Endothelial cell of umbilical vein (primary cell): ENCODE data around the gene IBA57. TPM values are rescaled to one million over a fixed set of nuclear protein-coding genes. Genes with fewer than 3 reads are reported as not detected.

Experiments used
- BruUV-seq: library from RNA; stranded (reverse); fragments of 400-500 nt; replicated peaks from 2 replicates; lab custom pipeline; 2021; lab: Mats Ljungman, UMichigan
- CTCF ChIA-PET: fragments of 300-600, 350-600 bp; sonication (Branson Sonifier 250); formaldehyde crosslinking; loops from one replicate; lab custom pipeline; 2021; ENCODE audit warnings: antibody characterized with exemption, inconsistent platforms; lab: Charles Lee
- POLR2A ChIA-PET: fragments of 300-600, 350-600 bp; sonication (Branson Sonifier 250); formaldehyde crosslinking; loops from one replicate; lab custom pipeline; 2021; ENCODE audit warnings: antibody characterized with exemption, inconsistent platforms; lab: Charles Lee
- DNase-seq: peaks from one replicate; pipeline ENCODE4 v3.0.0-alpha.2; 2011; ENCODE audit warnings: low read depth, low spot score
- FAIRE-seq: peaks from 2 replicates; lab custom pipeline; 2011; peaks lifted over from hg19 to GRCh38; lab: Jason Lieb, UNC
- H2AFZ ChIP-seq: 2 replicates; pipeline ENCODE4 v1.6.0; 2012; ENCODE audit warnings: low read depth, low read length, control low read depth, inconsistent platforms
- H3K27ac ChIP-seq: 2 replicates; pipeline ENCODE4 v1.5.1; 2011; ENCODE audit warnings: low read depth, mild to moderate bottlenecking, control low read depth, low read length, moderate library complexity; ENCODE audit not compliant: insufficient read depth
- H3K27me3 ChIP-seq, 2 experiments: 2 replicates each; pipeline versions ENCODE4 v1.6.0 to v1.6.1; 2011; ENCODE audit warnings: low read length in 2 of 2, mixed read lengths in 1 of 2; ENCODE audit not compliant: control insufficient read depth in 2 of 2, insufficient read depth in 2 of 2
- H3K36me3 ChIP-seq, 2 experiments: 2 replicates in 1 of 2; 3 replicates in 1 of 2; pipeline ENCODE4 v1.5.1; 2011; ENCODE audit warnings: low read length in 2 of 2, mild to moderate bottlenecking in 1 of 2, moderate library complexity in 1 of 2; ENCODE audit not compliant: control insufficient read depth in 2 of 2, insufficient read depth in 2 of 2; ENCODE audit errors: extremely low read depth in 1 of 2
- H3K4me1 ChIP-seq: 3 replicates; pipeline ENCODE4 v1.5.1; 2011; ENCODE audit warnings: mild to moderate bottlenecking, low read length; ENCODE audit not compliant: control insufficient read depth, insufficient read depth; ENCODE audit errors: extremely low read depth
- H3K4me2 ChIP-seq: 2 replicates; pipeline ENCODE4 v1.6.1; 2011; ENCODE audit warnings: low read length, control low read depth, mixed read lengths; ENCODE audit not compliant: insufficient read depth
- H3K4me3 ChIP-seq, 3 experiments: fragments of 200-600 bp in 1 of 3; sonication (generic), shearing (Covaris generic) in 1 of 3; replicated peaks in 1 of 3; 2 replicates each; pipeline ENCODE4 v1.5.1; 2011 to 2016; ENCODE audit warnings: control low read depth in 3 of 3, low read length in 3 of 3, mild to moderate bottlenecking in 2 of 3, inconsistent platforms in 1 of 3, low read depth in 1 of 3, moderate library complexity in 1 of 3; ENCODE audit not compliant: insufficient read depth in 1 of 3
- H3K79me2 ChIP-seq: 2 replicates; pipeline ENCODE4 v1.6.0; 2012; ENCODE audit warnings: low read length, inconsistent platforms; ENCODE audit not compliant: control insufficient read depth, insufficient read depth
- H3K9ac ChIP-seq: replicated peaks from 2 replicates; pipeline ENCODE3; 2011; ENCODE audit warnings: low read length, control low read depth; ENCODE audit not compliant: insufficient read depth; ENCODE audit errors: extremely low read depth
- H3K9me1 ChIP-seq: replicated peaks from 3 replicates; pipeline ENCODE4 v1.6.0; 2011; ENCODE audit warnings: mild to moderate bottlenecking, low read length; ENCODE audit not compliant: control insufficient read depth, insufficient read depth; ENCODE audit errors: extremely low read depth
- H3K9me3 ChIP-seq: replicated peaks from 2 replicates; pipeline ENCODE4 v1.5.1; 2012; ENCODE audit warnings: low read length, inconsistent platforms; ENCODE audit not compliant: control insufficient read depth, insufficient read depth
- H4K20me1 ChIP-seq: replicated peaks from 2 replicates; pipeline ENCODE3; 2011; ENCODE audit warnings: mild to moderate bottlenecking, low read length; ENCODE audit not compliant: control insufficient read depth, insufficient read depth; ENCODE audit errors: extremely low read depth
- CTCF ChIP-seq, 2 donors: IDR thresholded peaks; 1 replicate in 1 of 2; 2 replicates in 1 of 2; pipeline ENCODE4 v1.5.1; 2011; ENCODE audit warnings: low read length in 2 of 2, mild to moderate bottlenecking in 2 of 2, moderate library complexity in 2 of 2, control low read depth in 1 of 2, inconsistent platforms in 1 of 2, low read depth in 1 of 2; ENCODE audit not compliant: insufficient read depth in 1 of 2; ENCODE audit errors: extremely low read depth in 1 of 2
- EZH2 ChIP-seq: IDR thresholded peaks from 2 replicates; pipeline ENCODE4 v1.6.1; 2012; ENCODE audit warnings: borderline replicate concordance, low read depth, mild to moderate bottlenecking, moderate library complexity, low read length, inconsistent platforms; ENCODE audit not compliant: severe bottlenecking
- FOS ChIP-seq: IDR thresholded peaks from 2 replicates; pipeline ENCODE4 v1.6.1; 2011; ENCODE audit warnings: mild to moderate bottlenecking, low read length, moderate library complexity, borderline replicate concordance; ENCODE audit not compliant: insufficient read depth
- GATA2 ChIP-seq: IDR thresholded peaks from 2 replicates; pipeline ENCODE4 v1.7.0; 2011; ENCODE audit warnings: low read depth, mild to moderate bottlenecking, moderate library complexity, mixed read lengths, low read length; ENCODE audit not compliant: insufficient read length, insufficient read depth
- JUN ChIP-seq: IDR thresholded peaks from 2 replicates; pipeline ENCODE4 v1.6.1; 2011; ENCODE audit warnings: borderline replicate concordance, low read depth; ENCODE audit not compliant: insufficient read length, insufficient read depth
- MAX ChIP-seq: IDR thresholded peaks from 2 replicates; pipeline ENCODE4 v1.6.1; 2011; ENCODE audit not compliant: insufficient read depth, insufficient read length
- MYC ChIP-seq: IDR thresholded peaks from one replicate; pipeline ENCODE4 v1.6.1; 2011; ENCODE audit warnings: mild to moderate bottlenecking, low read depth, low read length
- POLR2A ChIP-seq: IDR thresholded peaks from 2 replicates; pipeline ENCODE4 v1.6.1; 2012; ENCODE audit warnings: low read depth, mild to moderate bottlenecking, control low read depth, low read length
- POLR2AphosphoS5 ChIP-seq: IDR thresholded peaks from 2 replicates; pipeline ENCODE4 v1.6.1; 2012; ENCODE audit warnings: low read depth, mild to moderate bottlenecking, control low read depth, low read length, moderate library complexity; ENCODE audit not compliant: insufficient read depth
- dilution Hi-C: fragments of 300-500 bp; cut with MboI; formaldehyde crosslinking; loops from one replicate; pipeline ENCODE4 v1.15.0; 2019; ENCODE audit warnings: low sequenced_read_pairs; ENCODE audit not compliant: extremely low pct_ligation_motif_present
- intact Hi-C: fragments of 100-400 bp; cut with micrococcal nuclease; formaldehyde crosslinking; loops from one replicate; pipeline ENCODE4 v1.10.0; 2022
- polyA plus RNA-seq, 4 experiments: library from polyadenylated mRNA; depleted of rRNA in 3 of 4; stranded (reverse) in 3 of 4; unstranded in 1 of 4; fragments of >200 nt; gene quantifications; 2 replicates each; pipeline versions ENCODE4 v1.2.1 to v1.2.3, GENCODE V29; 2011 to 2012; ENCODE audit warnings: missing spikeins in 1 of 4
- total RNA-seq: library from RNA; stranded (reverse); gene quantifications from 2 replicates; pipeline ENCODE4 v1.2.3, GENCODE V29; 2021

Gene IBA57
- total and polyA plus RNA-seq, 2 donors (not counting 3 experiments of a cell fraction or from before 2014, with no cell fraction given): 3.4 to 7.7 TPM

GRCh38 chr1:228156941-228157728, 8.5 kb upstream of the IBA57 start:
- CTCF ChIA-PET: interaction anchor here (1.0 to 1.1 kb wide), 2 partner anchors 8 to 158 kb away, joined by 3 read pairs; partner anchors contain the start of gene IBA57

More at GRCh38 chr1:228156941-228157728, 8.5 kb upstream of the IBA57 start:
- Histone ChIP-seq H3K36me3 (no peaks in the 10 kb centered on the region), H4K20me1 (no peaks in the 10 kb centered on the region), H3K4me3 (no peak overlapping the region), H3K27ac (no peak overlapping the region), H3K4me2 (no peak overlapping the region), H3K9me1 (no peaks in the 10 kb centered on the region), H2AFZ (no peak overlapping the region), H3K9ac (no peak overlapping the region), H3K27me3 (no peaks in the 10 kb centered on the region), H3K79me2 (no peaks in the 10 kb centered on the region), H3K4me1 (peaks cover 6% of the 10 kb centered on the region), H3K9me3 (no peaks in the 10 kb centered on the region)
- no TSS peak for BruUV-seq
- intact Hi-C loops (no loop called here), dilution Hi-C loops (no loop called here)
- DNase-seq (no peak), FAIRE-seq (no peak)
- POLR2A ChIA-PET: no interaction called here
- TF ChIP-seq FOS (no peak), JUN (no peak), EZH2 (no peak), GATA2 (no peak), MAX (no peak), CTCF (IDR thresholded peaks at IDR 0.05; ENCODE audit: extremely low read depth in 1 of 2, insufficient read depth in 1 of 2, low read depth in 1 of 2, low read length in 2 of 2) (no peak), POLR2A (no peak), POLR2AphosphoS5 (no peak), MYC (no peak)
